ENCODE data around the gene SYTL3. TPM values are rescaled to one million over a fixed set of nuclear protein-coding genes. Genes with fewer than 3 reads are reported as not detected.

Gene SYTL3
- total RNA-seq, 2 experiments from 2014 or later: 151 to 163 TPM

- Mint-ChIP-seq H3K9me3 (no peaks in the 10 kb centered on the region), H3K27ac (no peak overlapping the region), H3K36me3 (ENCODE audit: low read depth) (peaks cover 49% of the 10 kb centered on the region), H3K4me1 (ENCODE audit: low read depth) (peaks cover 13% of the 10 kb centered on the region), H3K4me3 (no peak overlapping the region), H3K27me3 (no peaks in the 10 kb centered on the region)
- intact Hi-C loops (cut with micrococcal nuclease): no loop called here
- DNase-seq (no peak), ATAC-seq (no peak)
- ChIA-PET POLR2A (interaction anchor here (1.7 kb wide), 1 partner anchor 10 kb away, joined by 12 read pairs; no protein-coding TSS in a partner anchor), CTCF (interaction anchor here (1.2 kb wide), 2 partner anchors 10 to 13 kb away, joined by 3 to 4 read pairs; no protein-coding TSS in a partner anchor)
- TF ChIP-seq CTCF (IDR thresholded peaks at IDR 0.05): no peak
Observed at GRCh38 chr6:158708239-158708638, 58.4 kb downstream of the SYTL3 start.

- Mint-ChIP-seq H3K36me3 (ENCODE audit: low read depth) (peaks cover 61% of the 10 kb centered on the region), H3K9me3 (no peaks in the 10 kb centered on the region), H3K4me3 (no peak overlapping the region), H3K27ac (no peak overlapping the region), H3K4me1 (ENCODE audit: low read depth) (peaks cover 9% of the 10 kb centered on the region), H3K27me3 (no peaks in the 10 kb centered on the region)
- POLR2A ChIA-PET: interaction anchor here (0.5 kb wide), 1 partner anchor 13 kb away, joined by 3 read pairs; no protein-coding TSS in a partner anchor
- DNase-seq (no peak), ATAC-seq (no peak)
- intact Hi-C loops (cut with micrococcal nuclease): no loop called here
- CTCF ChIA-PET: no interaction called here
- no peak for TF ChIP-seq CTCF (IDR thresholded peaks at IDR 0.05)
Observed at GRCh38 chr6:158709809-158710208, 60.0 kb downstream of the SYTL3 start.

GRCh38 chr6:158711264-158711663 lies 61.4 kb downstream of the SYTL3 start:
- intact Hi-C loops (cut with micrococcal nuclease): no loop called here
- ATAC-seq: no peak
- peaks cover 20% of the 10 kb centered on the region for H3K4me1 Mint-ChIP-seq (ENCODE audit: low read depth)
- H3K27ac Mint-ChIP-seq: no peak overlapping the region
- ChIA-PET CTCF (interaction anchor here (1.2 kb wide), 1 partner anchor 299 kb away, joined by 3 read pairs; no protein-coding TSS in a partner anchor), POLR2A (no interaction called here)
- no peaks in the 10 kb centered on the region for H3K27me3 Mint-ChIP-seq
- peaks cover 72% of the 10 kb centered on the region for H3K36me3 Mint-ChIP-seq (ENCODE audit: low read depth)
- TF ChIP-seq CTCF (IDR thresholded peaks at IDR 0.05): no peak
- H3K4me3 Mint-ChIP-seq: no peak overlapping the region
- DNase-seq: no peak
- no peaks in the 10 kb centered on the region for H3K9me3 Mint-ChIP-seq

- POLR2A ChIA-PET: no interaction called here
- no peak overlapping the region for H3K4me3 Mint-ChIP-seq
- no peaks in the 10 kb centered on the region for H3K9me3 Mint-ChIP-seq
- CTCF ChIA-PET: no interaction called here
- no peaks in the 10 kb centered on the region for H3K27me3 Mint-ChIP-seq
- no peak for ATAC-seq
- H3K4me1 Mint-ChIP-seq (ENCODE audit: low read depth): peaks cover 34% of the 10 kb centered on the region
- peaks cover 76% of the 10 kb centered on the region for H3K36me3 Mint-ChIP-seq (ENCODE audit: low read depth)
- no peak overlapping the region for H3K27ac Mint-ChIP-seq
- DNase-seq: no peak
- no peak for TF ChIP-seq CTCF (IDR thresholded peaks at IDR 0.05)
- intact Hi-C loops (cut with micrococcal nuclease): no loop called here
Observed at GRCh38 chr6:158713469-158713868, 63.6 kb downstream of the SYTL3 start.

- DNase-seq: no peak
- no peaks in the 10 kb centered on the region for H3K27me3 Mint-ChIP-seq
- H3K27ac Mint-ChIP-seq: no peak overlapping the region
- no peak overlapping the region for H3K4me3 Mint-ChIP-seq
- no peak for ATAC-seq
- ChIA-PET CTCF (interaction anchor here (1.1 to 1.6 kb wide), 3 partner anchors 9 to 258 kb away, joined by 3 to 7 read pairs (median 3); no protein-coding TSS in a partner anchor), POLR2A (no interaction called here)
- TF ChIP-seq CTCF (IDR thresholded peaks at IDR 0.05): no peak
- peaks cover 81% of the 10 kb centered on the region for H3K36me3 Mint-ChIP-seq (ENCODE audit: low read depth)
- H3K9me3 Mint-ChIP-seq: no peaks in the 10 kb centered on the region
- H3K4me1 Mint-ChIP-seq (ENCODE audit: low read depth): peaks cover 44% of the 10 kb centered on the region
- intact Hi-C loops (cut with micrococcal nuclease): loop anchor here (5.0 kb wide), 1 partner anchor 103 kb away; the partner anchor contains the start of gene EZR
Observed at GRCh38 chr6:158714706-158715105, 64.9 kb downstream of the SYTL3 start.
